Memory B cell (primary cell): Measurements from ENCODE around the gene CCDC15.
"Not testable (repeated sequence)": the region's sequence is repeated elsewhere in the genome, so short reads cannot be mapped to it uniquely, and the experiment has no call there.

Experiments used
- ATAC-seq: fragments of 150-1000 bp; cut with Tn5 transposase; 2 replicates; pipeline ENCODE4 v1.10.0; 2021; ENCODE audit warnings: low read depth, mild to moderate bottlenecking, moderate library complexity
- DNase-seq, 2 donors: peaks; one replicate each; pipeline ENCODE4 v3.0.0; 2022; ENCODE audit warnings: low spot score in 2 of 2
- H3K27ac Mint-ChIP-seq: one replicate; pipeline ENCODE4 v1.8.0; 2022; ENCODE audit warnings: mild to moderate bottlenecking, moderate library complexity, mixed read lengths
- H3K27me3 Mint-ChIP-seq: one replicate; pipeline ENCODE4 v1.8.0; 2022; ENCODE audit warnings: mixed read lengths
- H3K36me3 Mint-ChIP-seq: one replicate; pipeline ENCODE4 v1.8.0; 2022; ENCODE audit warnings: mild to moderate bottlenecking, mixed read lengths
- H3K4me1 Mint-ChIP-seq: one replicate; pipeline ENCODE4 v1.8.0; 2022; ENCODE audit warnings: mixed read lengths
- H3K4me3 Mint-ChIP-seq: one replicate; pipeline ENCODE4 v1.8.0; 2022; ENCODE audit warnings: mild to moderate bottlenecking, moderate library complexity, mixed read lengths
- H3K9me3 Mint-ChIP-seq: one replicate; pipeline ENCODE4 v1.8.0; 2022; ENCODE audit warnings: mixed read lengths

The CCDC15 gene

DNA sequence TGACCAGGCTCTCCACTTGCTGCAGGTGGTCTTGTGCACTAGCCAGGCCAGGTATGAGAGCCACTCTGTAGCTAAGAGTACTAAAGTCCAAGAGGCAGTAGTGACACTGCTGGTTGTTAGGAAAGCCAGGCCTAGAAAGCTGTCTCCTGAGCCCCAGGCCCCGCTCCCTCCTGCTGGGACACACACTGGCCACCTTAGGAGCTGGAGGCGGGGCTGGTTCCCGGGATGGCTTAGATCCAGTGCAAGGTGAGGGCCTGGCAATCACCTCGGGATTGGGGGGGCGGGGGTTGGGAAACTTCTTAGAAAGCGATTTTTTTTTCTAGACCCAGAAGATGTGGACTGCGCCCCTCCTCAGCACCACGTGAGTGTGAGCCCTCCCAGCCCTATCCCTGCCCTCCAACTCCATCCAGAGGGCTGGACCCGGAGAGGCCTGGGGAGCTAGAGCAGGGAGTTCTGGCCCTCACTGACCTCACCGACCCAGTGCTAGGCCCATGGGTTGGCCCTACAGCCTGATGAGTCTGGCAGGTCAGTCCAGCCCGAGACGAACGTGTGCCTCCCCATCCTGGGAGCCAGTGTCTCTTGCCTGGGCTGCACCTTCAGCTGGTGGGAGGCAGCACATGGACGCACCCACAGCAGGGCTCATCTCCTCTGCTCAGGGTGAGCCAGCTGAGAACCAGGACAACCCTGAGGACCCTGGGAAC, 127.2 kb downstream of the CCDC15 start:
- Mint-ChIP-seq H3K4me3 (no peak overlapping the region), H3K4me1 (no peaks in the 10 kb centered on the region), H3K9me3 (no peaks in the 10 kb centered on the region), H3K36me3 (peaks cover 19% of the 10 kb centered on the region), H3K27me3 (no peaks in the 10 kb centered on the region), H3K27ac (no peak overlapping the region)
- ATAC-seq (no peak), DNase-seq (no peak)

DNA sequence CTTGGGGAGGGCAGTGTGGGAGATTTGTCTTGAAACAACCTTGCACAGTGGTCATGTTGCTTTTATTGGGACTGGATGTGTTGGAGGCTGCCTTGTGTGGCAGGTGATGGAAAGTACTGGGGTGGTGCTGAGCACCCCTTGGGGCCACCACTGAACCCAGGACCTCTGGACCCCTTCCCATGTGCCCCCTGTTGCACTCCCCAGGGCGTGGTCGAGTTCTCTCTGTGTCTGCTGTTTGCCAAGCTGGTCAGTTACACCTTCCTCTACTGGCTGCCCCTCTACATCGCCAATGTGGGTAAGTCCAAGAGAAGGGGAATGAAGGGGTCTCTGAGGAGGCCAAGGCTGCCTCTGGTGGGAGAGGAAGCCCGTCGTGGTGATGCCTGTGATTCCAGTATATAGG, 128.0 kb downstream of the CCDC15 start:
- no peak for ATAC-seq
- peaks cover 19% of the 10 kb centered on the region for H3K36me3 Mint-ChIP-seq
- no peak overlapping the region for H3K4me3 Mint-ChIP-seq
- peaks cover 2% of the 10 kb centered on the region for H3K4me1 Mint-ChIP-seq
- DNase-seq = no peak
- no peaks in the 10 kb centered on the region for H3K27me3 Mint-ChIP-seq
- no peaks in the 10 kb centered on the region for H3K9me3 Mint-ChIP-seq
- H3K27ac Mint-ChIP-seq = peak overlapping the region; percentile 28

DNA sequence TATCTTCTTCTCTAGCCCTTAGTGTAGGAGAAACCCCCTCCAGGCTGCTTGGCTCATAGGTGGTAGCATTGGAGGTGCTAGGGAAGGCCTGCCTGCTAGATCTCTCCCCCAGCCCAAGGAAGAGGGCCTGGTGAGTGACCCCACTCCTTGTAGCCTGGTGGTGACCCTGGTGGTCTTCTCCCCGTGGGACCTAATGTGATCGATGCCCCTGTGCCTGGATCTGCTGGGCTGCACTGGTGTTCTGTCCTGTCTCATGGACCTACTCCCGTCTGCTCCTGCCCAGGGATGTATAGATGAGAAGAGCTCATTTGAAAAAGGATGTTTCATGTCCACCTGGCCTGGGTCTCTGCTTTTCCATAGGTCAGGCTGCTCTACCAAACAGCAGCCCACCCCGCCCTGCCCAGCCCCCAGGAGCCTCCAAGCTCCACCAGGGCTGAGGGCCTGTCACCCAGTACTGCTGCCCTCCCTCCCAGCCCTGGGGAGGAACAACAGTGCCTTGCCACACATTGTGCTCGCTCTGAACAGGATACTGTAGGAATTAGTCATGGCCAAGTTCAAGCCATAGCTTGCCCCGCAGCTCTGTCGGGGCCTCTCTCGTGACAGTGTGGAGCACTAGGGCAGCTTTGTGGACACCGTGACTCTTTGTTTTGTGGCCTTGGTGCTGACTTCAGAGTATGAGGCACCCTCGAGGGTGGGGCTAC, 128.8 kb downstream of the CCDC15 start:
- ATAC-seq (no peak), DNase-seq (no peak)
- Mint-ChIP-seq H3K4me1 (peaks cover 2% of the 10 kb centered on the region), H3K36me3 (peaks cover 19% of the 10 kb centered on the region), H3K4me3 (no peak overlapping the region), H3K9me3 (no peaks in the 10 kb centered on the region), H3K27me3 (no peaks in the 10 kb centered on the region), H3K27ac (peak overlapping the region; percentile 28)

DNA sequence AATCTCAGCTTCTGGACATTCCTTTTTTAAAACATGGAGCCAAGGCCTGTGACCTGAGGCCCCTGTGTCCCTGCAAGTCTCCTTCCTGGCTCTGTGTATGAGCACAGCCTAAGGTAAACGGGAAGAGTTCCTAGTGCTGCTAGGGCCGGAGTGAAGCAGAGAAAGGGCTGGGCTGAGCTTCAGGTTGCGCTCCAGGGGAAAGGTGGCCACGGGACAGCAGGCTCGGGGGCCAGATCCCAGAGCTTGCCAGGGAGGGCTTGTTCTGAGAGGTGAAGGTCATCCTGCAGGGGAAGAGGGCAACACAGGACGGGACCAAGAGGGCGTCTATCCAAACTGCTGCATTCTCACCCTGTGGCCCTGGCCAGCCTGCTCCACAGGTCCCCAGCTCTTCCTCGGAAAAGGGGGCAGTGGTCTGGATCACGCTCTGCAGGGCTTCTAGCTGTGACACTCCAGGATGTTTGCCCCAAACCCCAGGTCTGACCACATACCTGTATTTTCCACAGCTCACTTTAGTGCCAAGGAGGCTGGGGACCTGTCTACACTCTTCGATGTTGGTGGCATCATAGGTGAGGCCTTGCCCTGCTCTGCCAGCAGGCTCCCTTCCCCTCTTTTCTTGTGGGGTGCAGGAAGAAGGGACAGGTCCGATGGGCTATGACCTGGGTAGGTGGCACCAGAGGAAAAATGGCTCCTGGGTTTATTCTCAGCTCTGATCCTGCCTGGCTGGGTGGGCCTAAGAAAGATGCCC, 129.5 kb downstream of the CCDC15 start:
- Mint-ChIP-seq H3K36me3 (peaks cover 16% of the 10 kb centered on the region), H3K9me3 (no peaks in the 10 kb centered on the region), H3K27me3 (no peaks in the 10 kb centered on the region), H3K4me1 (peaks cover 2% of the 10 kb centered on the region), H3K27ac (peak overlapping the region; percentile 24), H3K4me3 (no peak overlapping the region)
- DNase-seq (no peak), ATAC-seq (no peak)

DNA sequence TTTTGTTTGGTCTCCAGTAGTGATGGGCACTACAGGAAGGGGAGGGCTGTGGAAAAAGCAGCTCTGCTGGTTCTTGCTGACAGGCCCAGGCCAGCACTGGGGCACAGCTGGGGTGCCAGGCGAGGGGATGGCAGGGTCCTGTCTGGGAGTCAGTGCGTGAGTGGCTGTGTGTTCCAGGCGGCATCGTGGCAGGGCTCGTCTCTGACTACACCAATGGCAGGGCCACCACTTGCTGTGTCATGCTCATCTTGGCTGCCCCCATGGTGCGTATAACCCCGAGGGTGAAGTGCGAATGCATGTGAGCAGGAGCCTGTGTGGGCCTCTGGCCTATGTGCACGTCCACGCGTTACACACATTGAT, 130.0 kb downstream of the CCDC15 start:
- Mint-ChIP-seq H3K36me3 (peaks cover 16% of the 10 kb centered on the region), H3K27me3 (no peaks in the 10 kb centered on the region), H3K4me3 (no peak overlapping the region), H3K4me1 (peaks cover 2% of the 10 kb centered on the region), H3K27ac (peak overlapping the region; percentile 24), H3K9me3 (no peaks in the 10 kb centered on the region)
- no peak for DNase-seq
- no peak for ATAC-seq

DNA sequence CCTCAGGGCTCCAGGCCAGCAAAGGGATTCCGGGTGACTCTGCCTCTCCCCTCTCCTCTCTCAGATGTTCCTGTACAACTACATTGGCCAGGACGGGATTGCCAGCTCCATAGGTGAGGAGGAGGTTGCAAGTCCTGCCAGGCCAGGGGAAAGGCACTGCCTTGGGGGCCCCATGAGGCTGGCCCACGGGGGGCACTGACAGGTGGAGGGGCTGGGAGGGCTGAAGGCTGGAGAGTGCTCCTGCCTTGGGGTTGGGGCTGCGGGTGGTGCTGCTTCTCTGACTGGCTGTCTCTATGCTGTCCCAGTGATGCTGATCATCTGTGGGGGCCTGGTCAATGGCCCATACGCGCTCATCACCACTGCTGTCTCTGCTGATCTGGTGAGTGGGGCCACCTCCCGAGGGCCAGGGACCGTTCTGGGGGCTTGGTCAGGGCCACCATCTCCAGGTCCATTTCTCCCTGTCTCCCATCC, 130.8 kb downstream of the CCDC15 start:
- Mint-ChIP-seq H3K9me3 (no peaks in the 10 kb centered on the region), H3K4me3 (no peak overlapping the region), H3K4me1 (peaks cover 2% of the 10 kb centered on the region), H3K27ac (no peak overlapping the region), H3K27me3 (no peaks in the 10 kb centered on the region), H3K36me3 (peaks cover 16% of the 10 kb centered on the region)
- ATAC-seq = no peak
- DNase-seq = no peak

DNA sequence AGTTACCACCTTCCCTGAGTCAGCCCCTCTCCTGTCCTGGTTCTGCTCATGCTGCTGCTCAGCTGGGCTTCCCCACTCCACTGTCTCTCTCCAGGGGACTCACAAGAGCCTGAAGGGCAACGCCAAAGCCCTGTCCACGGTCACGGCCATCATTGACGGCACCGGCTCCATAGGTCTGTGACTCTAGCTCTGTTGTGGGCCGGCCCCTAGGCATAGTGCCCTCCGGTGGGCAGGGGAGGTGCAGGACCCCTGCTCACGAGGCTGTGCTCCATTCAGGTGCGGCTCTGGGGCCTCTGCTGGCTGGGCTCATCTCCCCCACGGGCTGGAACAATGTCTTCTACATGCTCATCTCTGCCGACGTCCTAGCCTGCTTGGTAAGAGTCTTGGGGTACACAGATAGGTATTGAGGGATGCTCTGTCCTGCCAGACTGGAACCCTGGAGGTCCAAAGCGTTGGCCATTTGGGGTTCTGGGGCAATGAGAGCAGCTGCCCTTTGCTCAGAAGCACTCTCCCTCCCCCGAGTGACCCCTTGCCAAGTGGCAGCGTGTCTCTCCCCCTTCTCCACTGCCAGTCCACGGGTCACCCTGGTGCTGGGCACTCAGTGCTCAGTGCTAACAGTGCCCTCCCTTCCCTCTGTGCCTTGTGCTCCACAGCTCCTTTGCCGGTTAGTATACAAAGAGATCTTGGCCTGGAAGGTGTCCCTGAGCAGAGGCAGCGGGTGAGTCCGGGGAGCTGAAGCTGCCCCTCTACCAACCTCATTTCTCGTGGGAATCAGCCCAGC, 131.5 kb downstream of the CCDC15 start:
- no peak overlapping the region for H3K27ac Mint-ChIP-seq
- H3K9me3 Mint-ChIP-seq = no peaks in the 10 kb centered on the region
- no peak overlapping the region for H3K4me3 Mint-ChIP-seq
- DNase-seq (no peak), ATAC-seq (no peak)
- peaks cover 16% of the 10 kb centered on the region for H3K36me3 Mint-ChIP-seq
- H3K27me3 Mint-ChIP-seq = no peaks in the 10 kb centered on the region
- peaks cover 2% of the 10 kb centered on the region for H3K4me1 Mint-ChIP-seq

DNA sequence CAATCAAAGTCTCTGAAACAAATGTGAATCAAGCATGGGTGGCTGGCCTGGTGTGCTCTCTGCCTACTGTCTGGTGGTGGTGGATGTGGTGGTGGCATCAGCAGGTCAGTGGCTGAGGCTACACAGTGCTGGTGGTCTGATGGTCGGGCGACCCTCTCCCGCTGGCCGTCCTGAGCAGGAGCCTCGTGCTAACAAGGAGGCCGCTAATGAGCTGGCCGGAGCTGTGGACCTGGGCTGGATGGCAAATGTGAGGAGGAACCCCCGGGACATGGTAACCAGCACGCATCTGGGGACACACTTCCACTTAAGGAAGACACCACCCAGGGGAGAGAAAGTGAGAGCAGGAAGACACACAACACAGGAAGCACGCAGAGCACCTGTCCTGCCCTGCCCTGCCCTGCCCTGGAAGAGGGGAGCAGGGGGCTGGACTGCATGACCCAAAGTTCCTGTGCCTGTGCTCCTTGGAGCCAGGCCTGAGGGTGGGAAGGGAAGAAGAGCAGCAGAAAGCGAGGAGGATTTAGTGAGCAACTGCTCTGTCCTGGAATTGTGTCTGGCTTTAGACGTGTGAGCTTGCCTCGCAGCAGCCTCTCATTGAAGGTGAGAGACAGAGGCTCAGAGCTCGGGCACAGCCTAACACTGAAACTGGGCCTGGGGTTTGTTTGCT, 132.8 kb downstream of the CCDC15 start:
- no peaks in the 10 kb centered on the region for H3K27me3 Mint-ChIP-seq
- H3K36me3 Mint-ChIP-seq = peaks cover 14% of the 10 kb centered on the region
- H3K9me3 Mint-ChIP-seq = no peaks in the 10 kb centered on the region
- H3K4me3 Mint-ChIP-seq = no peak overlapping the region
- DNase-seq = no peak
- ATAC-seq = no peak
- H3K4me1 Mint-ChIP-seq = peaks cover 2% of the 10 kb centered on the region
- no peak overlapping the region for H3K27ac Mint-ChIP-seq

DNA sequence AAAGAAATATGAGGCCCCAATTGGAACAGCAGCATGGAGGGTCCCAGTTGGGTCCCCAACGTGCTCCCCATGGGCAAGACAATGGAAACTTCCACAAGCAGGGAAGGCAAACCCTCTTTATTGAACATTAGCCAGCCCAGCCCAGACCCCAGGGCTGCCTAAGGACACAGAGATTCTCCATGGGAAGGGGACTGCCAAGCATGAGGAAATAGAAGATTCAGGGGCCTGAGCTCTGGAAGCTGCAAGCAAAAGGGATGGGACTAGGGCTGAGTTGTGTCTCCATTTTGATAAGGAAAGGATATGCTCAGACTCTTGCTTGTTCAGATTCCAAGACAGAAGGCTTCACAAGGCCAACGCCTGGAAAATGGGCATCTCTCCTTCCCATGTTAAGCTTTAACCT, 134.1 kb downstream of the CCDC15 start:
- Mint-ChIP-seq H3K36me3 (peaks cover 12% of the 10 kb centered on the region), H3K4me3 (no peak overlapping the region), H3K27me3 (no peaks in the 10 kb centered on the region), H3K9me3 (no peaks in the 10 kb centered on the region), H3K27ac (peak overlapping the region; percentile 75), H3K4me1 (peaks cover 2% of the 10 kb centered on the region)
- no peak for DNase-seq
- ATAC-seq = no peak

DNA sequence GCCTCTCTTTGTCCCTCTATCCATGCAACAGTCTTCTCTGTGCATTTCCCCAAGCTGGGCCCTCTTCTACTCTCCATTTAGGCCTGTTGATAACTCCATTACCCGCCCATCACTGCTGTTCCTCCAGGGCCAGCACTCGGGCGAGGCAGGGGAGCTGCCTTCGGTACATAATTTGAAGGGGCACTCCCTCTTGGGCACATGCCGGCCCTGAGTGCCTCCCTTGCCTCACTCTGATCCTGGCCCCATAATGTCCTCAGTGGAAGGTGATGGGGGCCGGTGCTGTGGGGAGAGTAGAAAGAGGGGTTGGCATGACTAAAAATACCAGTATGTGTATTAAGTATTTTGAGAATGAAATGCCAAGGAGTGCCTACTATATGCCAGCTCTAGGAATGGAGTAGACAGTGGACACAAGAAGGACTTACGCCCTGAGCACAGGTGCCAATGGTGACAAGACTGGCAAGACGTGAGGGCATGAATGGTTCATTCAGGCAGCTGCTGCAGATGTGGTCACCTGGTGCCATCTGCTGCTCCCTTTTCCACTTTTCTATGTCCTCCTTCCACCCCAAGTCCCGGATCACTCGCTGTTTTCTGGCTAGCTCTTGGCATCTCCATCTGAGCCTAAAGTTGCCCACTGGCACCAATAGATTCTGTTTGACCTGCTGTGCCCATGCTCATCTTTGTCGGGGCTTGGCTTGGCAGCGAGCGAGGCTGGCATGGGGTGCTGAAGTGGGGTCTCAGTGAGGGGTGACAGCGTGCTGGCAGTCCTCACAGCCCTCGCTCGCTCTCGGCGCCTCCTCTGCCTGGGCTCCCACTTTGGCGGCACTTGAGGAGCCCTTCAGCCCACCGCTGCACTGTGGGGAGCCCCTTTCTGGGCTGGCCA, 134.8 kb downstream of the CCDC15 start:
- ATAC-seq (no peak), DNase-seq (no peak)
- peaks cover 12% of the 10 kb centered on the region for H3K36me3 Mint-ChIP-seq
- no peaks in the 10 kb centered on the region for H3K27me3 Mint-ChIP-seq
- no peak overlapping the region for H3K4me3 Mint-ChIP-seq
- H3K27ac Mint-ChIP-seq = peak overlapping the region; percentile 75
- H3K4me1 Mint-ChIP-seq = peaks cover 2% of the 10 kb centered on the region
- H3K9me3 Mint-ChIP-seq = no peaks in the 10 kb centered on the region

DNA sequence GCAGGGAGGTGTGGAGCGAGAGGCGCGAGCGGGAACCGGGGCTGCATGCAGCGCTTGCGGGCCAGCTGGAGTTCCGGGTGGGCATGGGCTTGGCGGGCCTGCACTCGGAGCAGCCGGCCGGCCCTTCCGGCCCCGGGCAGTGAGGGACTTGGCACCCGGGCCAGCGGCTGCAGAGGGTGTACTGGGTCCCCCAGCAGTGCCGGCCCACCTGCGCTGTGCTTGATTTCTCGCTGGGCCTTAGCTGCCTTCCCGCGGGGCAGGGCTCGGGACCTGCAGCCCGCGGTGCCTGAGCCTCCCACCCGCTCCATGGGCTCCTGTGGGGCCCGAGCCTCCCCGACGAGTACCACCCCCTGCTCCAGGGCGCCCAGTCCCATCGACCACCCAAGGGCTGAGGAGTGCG, 135.5 kb downstream of the CCDC15 start:
- H3K9me3 Mint-ChIP-seq, H3K36me3 Mint-ChIP-seq: not testable (repeated sequence)

DNA sequence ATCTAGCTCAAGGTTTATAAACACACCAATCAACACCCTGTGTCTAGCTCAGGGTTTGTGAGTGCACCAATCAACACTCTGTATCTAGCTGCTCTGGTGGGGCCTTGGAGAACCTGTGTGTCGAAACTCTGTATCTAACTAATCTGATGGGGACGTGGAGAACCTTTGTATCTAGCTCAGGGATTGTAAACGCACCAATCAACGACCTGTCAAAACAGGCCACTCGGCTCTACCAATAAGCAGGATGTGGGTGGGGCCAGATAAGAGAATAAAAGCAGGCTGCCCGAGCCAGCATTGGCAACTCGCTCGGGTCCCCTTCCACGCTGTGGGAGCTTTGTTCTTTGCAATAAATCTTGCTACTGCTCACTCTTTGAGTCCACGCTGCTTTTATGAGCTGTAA, 136.1 kb downstream of the CCDC15 start:
- not testable (repeated sequence) for DNase-seq, H3K4me3 Mint-ChIP-seq, H3K27ac Mint-ChIP-seq, H3K9me3 Mint-ChIP-seq, H3K36me3 Mint-ChIP-seq, H3K4me1 Mint-ChIP-seq, ATAC-seq, H3K27me3 Mint-ChIP-seq

More for the DNA sequence above, 135.5 kb downstream of the CCDC15 start:
- H3K4me3 Mint-ChIP-seq, H3K27ac Mint-ChIP-seq, H3K4me1 Mint-ChIP-seq, DNase-seq, H3K27me3 Mint-ChIP-seq, ATAC-seq: not testable (repeated sequence)

DNA sequence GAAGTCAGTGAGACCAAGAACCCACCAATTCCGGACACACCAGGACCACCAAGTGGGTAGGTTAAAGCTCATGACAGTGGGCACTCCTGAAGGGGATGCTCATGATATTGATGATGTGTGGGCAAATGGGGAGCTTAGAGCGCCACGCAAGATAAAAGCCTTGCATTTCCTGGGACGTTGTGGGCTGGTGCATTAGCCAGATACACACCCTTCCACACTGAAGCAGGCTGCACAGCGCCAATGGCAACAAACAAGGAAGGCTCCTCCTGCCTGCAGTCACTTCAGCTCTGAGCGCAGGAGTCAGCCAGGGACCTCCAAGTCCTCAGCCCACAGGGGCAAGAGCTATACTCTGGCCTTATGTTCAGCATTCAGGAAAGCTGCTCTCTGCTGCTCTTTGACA, 136.8 kb downstream of the CCDC15 start:
- no peak overlapping the region for H3K27ac Mint-ChIP-seq
- no peaks in the 10 kb centered on the region for H3K9me3 Mint-ChIP-seq
- H3K4me1 Mint-ChIP-seq = peaks cover 2% of the 10 kb centered on the region
- ATAC-seq (no peak), DNase-seq (no peak)
- peaks cover 4% of the 10 kb centered on the region for H3K36me3 Mint-ChIP-seq
- no peak overlapping the region for H3K4me3 Mint-ChIP-seq
- H3K27me3 Mint-ChIP-seq = no peaks in the 10 kb centered on the region
